Measurements from ENCODE around the gene OR1F1. TPM values are rescaled to one million over a fixed set of nuclear protein-coding genes. Genes with fewer than 3 reads are reported as not detected.

Gene OR1F1
- total and polyA plus RNA-seq, 7 donors: not detected

GRCh38 chr16:3183445-3184139, 4.4 kb upstream of the OR1F1 start:
- Histone ChIP-seq H3K36me3 (no peaks in the 10 kb centered on the region), H3K4me1 (peaks cover 0 to 22% (median 17%) of the 10 kb centered on the region in 4 donors), H3K4me3 (peak overlapping the region in 2 of 4 donors; percentile 15 to 17), H3K27ac (no peak overlapping the region), H3K27me3 (peaks cover 41 to 100% (median 80%) of the 10 kb centered on the region in 3 donors), H3K9me3 (no peaks in the 10 kb centered on the region)
- DNase-seq: no peak
- intact Hi-C loops (cut with DNase I): no loop called here
- WGBS, 2 donors: 6 to 15% methylated on average over 42 of the region's 42 CpGs
- TF ChIP-seq EP300 (IDR thresholded peaks at IDR 0.05): no peak
- TF ChIP-seq CTCF (IDR thresholded peaks at IDR 0.05): no peak
- no peak for TF ChIP-seq POLR2A (IDR thresholded peaks at IDR 0.05)
- no peak for TF ChIP-seq POLR2AphosphoS5 (IDR thresholded peaks at IDR 0.05)

GRCh38 chr16:3186946-3187690, 886 bp upstream of the OR1F1 start:
- no peak overlapping the region for H3K4me3 ChIP-seq
- peaks cover 0 to 41% (median 26%) of the 10 kb centered on the region in 4 donors for H3K4me1 ChIP-seq
- intact Hi-C loops (cut with DNase I): no loop called here
- TF ChIP-seq POLR2A (IDR thresholded peaks at IDR 0.05): no peak
- TF ChIP-seq EP300 (IDR thresholded peaks at IDR 0.05): no peak
- no peak for TF ChIP-seq CTCF (IDR thresholded peaks at IDR 0.05)
- no peak for TF ChIP-seq POLR2AphosphoS5 (IDR thresholded peaks at IDR 0.05)
- WGBS, 2 donors: 66 to 76% methylated on average over 23 of the region's 23 CpGs
- no peak overlapping the region for H3K27ac ChIP-seq
- no peaks in the 10 kb centered on the region for H3K36me3 ChIP-seq
- H3K9me3 ChIP-seq: no peaks in the 10 kb centered on the region
- DNase-seq: no peak
- peaks cover 69 to 100% (median 85%) of the 10 kb centered on the region in 3 donors for H3K27me3 ChIP-seq

- H3K36me3 ChIP-seq: no peaks in the 10 kb centered on the region
- no peaks in the 10 kb centered on the region for H3K9me3 ChIP-seq
- peaks cover 0 to 28% (median 14%) of the 10 kb centered on the region in 4 donors for H3K4me1 ChIP-seq
- no peak overlapping the region for H3K4me3 ChIP-seq
- H3K27me3 ChIP-seq: peaks cover 68 to 100% (median 85%) of the 10 kb centered on the region in 3 donors
- H3K27ac ChIP-seq: no peak overlapping the region
- 2 to 8% methylated on average over 13 of the region's 13 CpGs for WGBS, 2 donors
- intact Hi-C loops (cut with DNase I): no loop called here
- no peak for DNase-seq
- TF ChIP-seq POLR2A (IDR thresholded peaks at IDR 0.05) (no peak), POLR2AphosphoS5 (IDR thresholded peaks at IDR 0.05) (no peak), CTCF (IDR thresholded peaks at IDR 0.05) (no peak), EP300 (IDR thresholded peaks at IDR 0.05) (no peak)
Measured at GRCh38 chr16:3188675-3188924, 596 bp downstream of the OR1F1 start.

- WGBS, 2 donors: 2 to 8% methylated on average over 61 of the region's 61 CpGs
- intact Hi-C loops (cut with DNase I): no loop called here
- Histone ChIP-seq H3K36me3 (no peaks in the 10 kb centered on the region), H3K27ac (no peak overlapping the region), H3K4me3 (no peak overlapping the region), H3K9me3 (no peaks in the 10 kb centered on the region), H3K27me3 (peaks cover 68 to 100% (median 85%) of the 10 kb centered on the region in 3 donors), H3K4me1 (peaks cover 0 to 25% (median 14%) of the 10 kb centered on the region in 4 donors)
- TF ChIP-seq CTCF (IDR thresholded peaks at IDR 0.05): no peak
- TF ChIP-seq POLR2AphosphoS5 (IDR thresholded peaks at IDR 0.05): no peak
- no peak for TF ChIP-seq POLR2A (IDR thresholded peaks at IDR 0.05)
- TF ChIP-seq EP300 (IDR thresholded peaks at IDR 0.05): no peak
- no peak for DNase-seq
Measured at GRCh38 chr16:3188925-3189825, 1.2 kb downstream of the OR1F1 start.

Measured in sigmoid colon (tissue), 7 donors.